SK-N-SH (cell line): ENCODE data around the gene TMEM97.

ENCODE experiments used
- FOSL2 ChIP-seq: IDR thresholded peaks from 2 replicates; pipeline ENCODE4 v1.4.0; 2012; ENCODE audit warnings: low read depth, mild to moderate bottlenecking, moderate library complexity, borderline replicate concordance
- FOXJ3 ChIP-seq: sonication (generic); formaldehyde crosslinking; IDR thresholded peaks from 2 replicates; pipeline ENCODE4 v1.5.1; 2020; ENCODE audit warnings: mild to moderate bottlenecking, missing genetic modification reagents
- NRF1 ChIP-seq: IDR thresholded peaks from 2 replicates; pipeline ENCODE4 v1.6.1; 2012; ENCODE audit warnings: low read depth, mild to moderate bottlenecking, low read length
- POLR2AphosphoS5 ChIP-seq: IDR thresholded peaks from 2 replicates; pipeline ENCODE4 v1.6.1; 2012; ENCODE audit warnings: low read depth, low read length
- SIN3A ChIP-seq: IDR thresholded peaks from 2 replicates; pipeline ENCODE4 v1.6.1; 2012; ENCODE audit warnings: low read depth, mild to moderate bottlenecking, low read length, moderate library complexity, borderline replicate concordance
- TAF1 ChIP-seq: IDR thresholded peaks from 2 replicates; pipeline ENCODE4 v1.6.1; 2012; ENCODE audit warnings: low read depth, mild to moderate bottlenecking, low read length, moderate library complexity, borderline replicate concordance
- TCF12 ChIP-seq: IDR thresholded peaks from 2 replicates; pipeline ENCODE4 v1.4.0; 2012
- TEAD4 ChIP-seq: IDR thresholded peaks from 2 replicates; pipeline ENCODE4 v1.4.0; 2012; ENCODE audit warnings: mild to moderate bottlenecking, borderline replicate concordance; ENCODE audit not compliant: insufficient read depth
- TF ChIP-seq, protein P1 (sequence below): fragments of 200-600 bp; sonication (generic); IDR thresholded peaks from 2 replicates; pipeline ENCODE4 v1.6.1; 2017; ENCODE audit warnings: antibody characterized with exemption, mild to moderate bottlenecking, moderate library complexity
- TF ChIP-seq, protein P2 (sequence below): IDR thresholded peaks from 2 replicates; pipeline ENCODE4 v1.4.0; 2012; ENCODE audit warnings: low read depth
- TF ChIP-seq, protein P3 (sequence below): IDR thresholded peaks from 2 replicates; pipeline ENCODE4; 2012
- TF ChIP-seq, protein P4 (sequence below): IDR thresholded peaks from 2 replicates; pipeline ENCODE4 v1.6.1; 2012; ENCODE audit warnings: mild to moderate bottlenecking, low read depth, low read length, moderate library complexity

DNA sequence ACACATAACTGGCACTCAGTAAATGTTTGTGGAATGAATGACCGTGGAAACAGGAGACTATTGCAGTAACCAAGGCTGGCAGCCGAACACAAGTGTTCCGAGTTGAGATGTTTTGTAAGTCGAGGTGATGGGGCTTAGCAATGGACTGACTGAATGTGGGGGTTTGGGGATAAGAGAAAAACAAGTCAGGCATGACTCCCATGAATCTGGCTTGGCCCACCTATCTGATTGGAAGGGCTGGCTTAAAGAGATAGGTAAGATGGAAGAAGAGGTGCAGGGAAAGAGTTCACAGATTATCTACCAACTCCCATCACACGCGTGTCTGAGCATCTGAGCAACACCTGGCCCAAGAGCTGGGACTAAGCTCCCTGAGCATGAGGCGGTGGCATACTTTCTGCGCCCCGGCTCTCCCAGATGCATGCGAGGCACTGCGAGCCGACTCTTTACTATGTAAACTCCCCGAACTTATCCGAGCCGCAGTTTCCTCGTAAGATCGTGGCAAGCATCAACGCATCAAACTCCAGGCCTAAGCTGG, 15.7 kb downstream of the TMEM97 start:
- TF ChIP-seq FOXJ3 (CRISPR knock-in tag) (no peak), TCF12 (no peak), TAF1 (no peak), TEAD4 (no peak), FOSL2 (no peak), SIN3A (no peak), POLR2AphosphoS5 (no peak), NRF1 (no peak)
- TF ChIP-seq, protein P1, sequence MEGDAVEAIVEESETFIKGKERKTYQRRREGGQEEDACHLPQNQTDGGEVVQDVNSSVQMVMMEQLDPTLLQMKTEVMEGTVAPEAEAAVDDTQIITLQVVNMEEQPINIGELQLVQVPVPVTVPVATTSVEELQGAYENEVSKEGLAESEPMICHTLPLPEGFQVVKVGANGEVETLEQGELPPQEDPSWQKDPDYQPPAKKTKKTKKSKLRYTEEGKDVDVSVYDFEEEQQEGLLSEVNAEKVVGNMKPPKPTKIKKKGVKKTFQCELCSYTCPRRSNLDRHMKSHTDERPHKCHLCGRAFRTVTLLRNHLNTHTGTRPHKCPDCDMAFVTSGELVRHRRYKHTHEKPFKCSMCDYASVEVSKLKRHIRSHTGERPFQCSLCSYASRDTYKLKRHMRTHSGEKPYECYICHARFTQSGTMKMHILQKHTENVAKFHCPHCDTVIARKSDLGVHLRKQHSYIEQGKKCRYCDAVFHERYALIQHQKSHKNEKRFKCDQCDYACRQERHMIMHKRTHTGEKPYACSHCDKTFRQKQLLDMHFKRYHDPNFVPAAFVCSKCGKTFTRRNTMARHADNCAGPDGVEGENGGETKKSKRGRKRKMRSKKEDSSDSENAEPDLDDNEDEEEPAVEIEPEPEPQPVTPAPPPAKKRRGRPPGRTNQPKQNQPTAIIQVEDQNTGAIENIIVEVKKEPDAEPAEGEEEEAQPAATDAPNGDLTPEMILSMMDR = no peak
- TF ChIP-seq, protein P2, sequence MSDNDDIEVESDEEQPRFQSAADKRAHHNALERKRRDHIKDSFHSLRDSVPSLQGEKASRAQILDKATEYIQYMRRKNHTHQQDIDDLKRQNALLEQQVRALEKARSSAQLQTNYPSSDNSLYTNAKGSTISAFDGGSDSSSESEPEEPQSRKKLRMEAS = no peak
- TF ChIP-seq, protein P3, sequence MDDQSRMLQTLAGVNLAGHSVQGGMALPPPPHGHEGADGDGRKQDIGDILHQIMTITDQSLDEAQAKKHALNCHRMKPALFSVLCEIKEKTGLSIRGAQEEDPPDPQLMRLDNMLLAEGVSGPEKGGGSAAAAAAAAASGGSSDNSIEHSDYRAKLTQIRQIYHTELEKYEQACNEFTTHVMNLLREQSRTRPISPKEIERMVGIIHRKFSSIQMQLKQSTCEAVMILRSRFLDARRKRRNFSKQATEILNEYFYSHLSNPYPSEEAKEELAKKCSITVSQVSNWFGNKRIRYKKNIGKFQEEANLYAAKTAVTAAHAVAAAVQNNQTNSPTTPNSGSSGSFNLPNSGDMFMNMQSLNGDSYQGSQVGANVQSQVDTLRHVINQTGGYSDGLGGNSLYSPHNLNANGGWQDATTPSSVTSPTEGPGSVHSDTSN = no peak
- TF ChIP-seq, protein P4, sequence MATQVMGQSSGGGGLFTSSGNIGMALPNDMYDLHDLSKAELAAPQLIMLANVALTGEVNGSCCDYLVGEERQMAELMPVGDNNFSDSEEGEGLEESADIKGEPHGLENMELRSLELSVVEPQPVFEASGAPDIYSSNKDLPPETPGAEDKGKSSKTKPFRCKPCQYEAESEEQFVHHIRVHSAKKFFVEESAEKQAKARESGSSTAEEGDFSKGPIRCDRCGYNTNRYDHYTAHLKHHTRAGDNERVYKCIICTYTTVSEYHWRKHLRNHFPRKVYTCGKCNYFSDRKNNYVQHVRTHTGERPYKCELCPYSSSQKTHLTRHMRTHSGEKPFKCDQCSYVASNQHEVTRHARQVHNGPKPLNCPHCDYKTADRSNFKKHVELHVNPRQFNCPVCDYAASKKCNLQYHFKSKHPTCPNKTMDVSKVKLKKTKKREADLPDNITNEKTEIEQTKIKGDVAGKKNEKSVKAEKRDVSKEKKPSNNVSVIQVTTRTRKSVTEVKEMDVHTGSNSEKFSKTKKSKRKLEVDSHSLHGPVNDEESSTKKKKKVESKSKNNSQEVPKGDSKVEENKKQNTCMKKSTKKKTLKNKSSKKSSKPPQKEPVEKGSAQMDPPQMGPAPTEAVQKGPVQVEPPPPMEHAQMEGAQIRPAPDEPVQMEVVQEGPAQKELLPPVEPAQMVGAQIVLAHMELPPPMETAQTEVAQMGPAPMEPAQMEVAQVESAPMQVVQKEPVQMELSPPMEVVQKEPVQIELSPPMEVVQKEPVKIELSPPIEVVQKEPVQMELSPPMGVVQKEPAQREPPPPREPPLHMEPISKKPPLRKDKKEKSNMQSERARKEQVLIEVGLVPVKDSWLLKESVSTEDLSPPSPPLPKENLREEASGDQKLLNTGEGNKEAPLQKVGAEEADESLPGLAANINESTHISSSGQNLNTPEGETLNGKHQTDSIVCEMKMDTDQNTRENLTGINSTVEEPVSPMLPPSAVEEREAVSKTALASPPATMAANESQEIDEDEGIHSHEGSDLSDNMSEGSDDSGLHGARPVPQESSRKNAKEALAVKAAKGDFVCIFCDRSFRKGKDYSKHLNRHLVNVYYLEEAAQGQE = no peak
